ENCODE results near the gene PTGR3.

PTGR3 gene

GRCh38 chr18:75234901-75235300, 26.0 kb upstream of the PTGR3 start:
- no peak for FAIRE-seq

- no peak for FAIRE-seq
Measured at GRCh38 chr18:75231053-75231406, 22.1 kb upstream of the PTGR3 start.

- FAIRE-seq = no peak
Measured at GRCh38 chr18:75230163-75231052, 21.5 kb upstream of the PTGR3 start.

- FAIRE-seq = no peak
Measured at GRCh38 chr18:75229437-75229836, 20.5 kb upstream of the PTGR3 start.

- FAIRE-seq = no peak
Measured at GRCh38 chr18:75228967-75229366, 20.0 kb upstream of the PTGR3 start.

- FAIRE-seq = no peak
Measured at GRCh38 chr18:75227535-75228296, 18.8 kb upstream of the PTGR3 start.

- FAIRE-seq = no peak
Measured at GRCh38 chr18:75226956-75227316, 18.0 kb upstream of the PTGR3 start.

- FAIRE-seq = no peak
Measured at GRCh38 chr18:75226286-75226955, 17.5 kb upstream of the PTGR3 start.

GRCh38 chr18:75223687-75224347, 14.9 kb upstream of the PTGR3 start:
- FAIRE-seq = peak; percentile 33

- FAIRE-seq = no peak
Measured at GRCh38 chr18:75222407-75222806, 13.5 kb upstream of the PTGR3 start.

- no peak for FAIRE-seq
Measured at GRCh38 chr18:75221897-75222296, 13.0 kb upstream of the PTGR3 start.

- FAIRE-seq = no peak
Measured at GRCh38 chr18:75221397-75221796, 12.5 kb upstream of the PTGR3 start.

GRCh38 chr18:75220551-75221355, 11.8 kb upstream of the PTGR3 start:
- FAIRE-seq = no peak

GRCh38 chr18:75219745-75220375, 10.9 kb upstream of the PTGR3 start:
- no peak for FAIRE-seq

GRCh38 chr18:75218065-75218923, 9.4 kb upstream of the PTGR3 start:
- peak; percentile 51 for FAIRE-seq

GRCh38 chr18:75216911-75217689, 8.2 kb upstream of the PTGR3 start:
- peak; percentile 78 for FAIRE-seq

- FAIRE-seq = no peak
Measured at GRCh38 chr18:75216212-75216910, 7.4 kb upstream of the PTGR3 start.

- no peak for FAIRE-seq
Measured at GRCh38 chr18:75215663-75216062, 6.7 kb upstream of the PTGR3 start.
